RWPE2 (cell line): Measurements from ENCODE around the gene CTNND2.

Experiments used
- ATAC-seq: fragments of 200-7000 bp; cut with Tn5 transposase; 3 replicates; pipeline ENCODE4 v1.9.1; 2021; ENCODE audit warnings: low read depth
- DNase-seq: peaks from one replicate; pipeline ENCODE4 v3.0.0-alpha.2; 2020; ENCODE audit warnings: low spot score
- H3K27ac ChIP-seq: fragments of 450-650 bp; 2 replicates; pipeline ENCODE4 v1.5.1; 2017; ENCODE audit warnings: mild to moderate bottlenecking; ENCODE audit not compliant: poor library complexity, severe bottlenecking
- H3K27me3 ChIP-seq: fragments of 250-450 bp; sonication (Bioruptor Pico); 2 replicates; pipeline ENCODE4 v1.5.1; 2021; ENCODE audit warnings: mild to moderate bottlenecking, moderate library complexity; ENCODE audit not compliant: insufficient read depth, poor library complexity, severe bottlenecking
- H3K36me3 ChIP-seq: fragments of 250-450 bp; sonication (Bioruptor Pico); 2 replicates; pipeline ENCODE4 v1.5.1; 2020; ENCODE audit warnings: low read depth, mild to moderate bottlenecking, moderate library complexity
- H3K4me1 ChIP-seq: fragments of 250-450 bp; sonication (Bioruptor Pico); 2 replicates; pipeline ENCODE4 v1.5.1; 2021; ENCODE audit warnings: mild to moderate bottlenecking, moderate library complexity; ENCODE audit not compliant: insufficient read depth, poor library complexity, severe bottlenecking
- H3K4me3 ChIP-seq: fragments of 250-450 bp; sonication (Bioruptor Pico); 2 replicates; pipeline ENCODE4 v1.5.1; 2021; ENCODE audit warnings: mild to moderate bottlenecking, moderate library complexity; ENCODE audit not compliant: severe bottlenecking
- H3K9me3 ChIP-seq: fragments of 250-450 bp; sonication (Bioruptor Pico); 2 replicates; pipeline ENCODE4 v1.5.1; 2021; ENCODE audit warnings: mild to moderate bottlenecking, moderate library complexity; ENCODE audit not compliant: severe bottlenecking
- CTCF ChIP-seq: fragments of 450-650 bp; IDR thresholded peaks from one replicate; pipeline ENCODE4 v1.5.1; 2017; ENCODE audit warnings: mild to moderate bottlenecking, moderate library complexity; ENCODE audit not compliant: poor library complexity, severe bottlenecking

The CTNND2 gene

DNA sequence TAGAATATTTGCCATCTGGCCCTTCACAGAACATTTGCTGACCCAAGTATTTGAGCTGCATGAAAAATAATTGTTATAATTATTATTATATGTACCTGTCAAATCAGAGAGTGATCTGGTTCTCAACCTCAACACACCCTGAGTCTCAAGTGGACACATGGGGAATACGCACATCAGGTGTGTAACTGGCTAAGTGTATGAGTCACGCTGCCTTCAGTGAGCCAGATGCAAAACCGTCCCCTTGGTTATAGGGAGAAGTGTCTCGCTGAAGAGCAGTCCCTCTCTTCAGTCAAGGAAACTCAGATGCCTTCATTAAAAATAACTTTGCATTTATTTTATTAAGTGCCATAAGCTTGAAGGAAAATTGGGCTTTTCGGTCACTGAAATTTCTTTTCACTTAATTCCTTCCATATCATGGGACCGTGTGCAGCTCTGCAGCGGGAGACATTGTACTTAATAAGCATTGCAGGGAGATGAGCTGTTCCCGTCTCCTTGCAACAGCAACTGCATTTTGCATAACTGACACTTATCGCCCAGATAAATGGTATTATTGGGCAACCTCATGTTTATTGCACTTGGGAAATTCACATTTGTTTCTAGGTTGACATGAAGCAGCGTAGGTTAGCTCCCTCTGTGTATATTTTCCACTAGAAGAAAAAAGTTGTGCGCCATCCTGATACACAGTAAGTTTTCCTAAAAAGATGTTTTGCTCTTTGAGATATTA, 630.9 kb downstream of the CTNND2 start:
- DNase-seq = no peak
- Histone ChIP-seq H3K27ac (no peak overlapping the region), H3K9me3 (peaks cover 2% of the 10 kb centered on the region), H3K36me3 (no peaks in the 10 kb centered on the region), H3K27me3 (peaks cover 33% of the 10 kb centered on the region), H3K4me1 (no peaks in the 10 kb centered on the region), H3K4me3 (no peak overlapping the region)
- no peak for TF ChIP-seq CTCF
- ATAC-seq = no peak

DNA sequence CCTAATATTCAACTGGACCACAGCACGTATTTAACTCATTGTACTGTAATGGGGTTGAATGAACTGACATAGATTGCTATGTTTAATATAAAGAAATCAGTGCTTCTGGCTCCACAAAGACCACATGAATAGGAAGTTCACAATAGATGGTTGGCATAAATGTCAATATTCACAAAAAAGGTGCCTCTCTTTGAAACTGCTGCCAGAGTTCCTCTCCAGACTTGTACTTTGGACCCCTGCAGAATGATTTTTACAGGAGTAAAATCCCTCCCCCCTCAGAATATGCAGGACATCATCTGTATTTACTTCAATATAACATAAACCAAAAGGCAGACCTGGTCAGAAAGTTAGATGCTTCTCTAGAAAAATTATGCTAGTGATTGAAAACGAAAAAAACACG, 634.7 kb downstream of the CTNND2 start:
- TF ChIP-seq CTCF = no peak
- Histone ChIP-seq H3K27me3 (peaks cover 33% of the 10 kb centered on the region), H3K4me1 (no peaks in the 10 kb centered on the region), H3K4me3 (no peak overlapping the region), H3K9me3 (no peaks in the 10 kb centered on the region), H3K27ac (no peak overlapping the region), H3K36me3 (no peaks in the 10 kb centered on the region)
- DNase-seq (no peak), ATAC-seq (no peak)

DNA sequence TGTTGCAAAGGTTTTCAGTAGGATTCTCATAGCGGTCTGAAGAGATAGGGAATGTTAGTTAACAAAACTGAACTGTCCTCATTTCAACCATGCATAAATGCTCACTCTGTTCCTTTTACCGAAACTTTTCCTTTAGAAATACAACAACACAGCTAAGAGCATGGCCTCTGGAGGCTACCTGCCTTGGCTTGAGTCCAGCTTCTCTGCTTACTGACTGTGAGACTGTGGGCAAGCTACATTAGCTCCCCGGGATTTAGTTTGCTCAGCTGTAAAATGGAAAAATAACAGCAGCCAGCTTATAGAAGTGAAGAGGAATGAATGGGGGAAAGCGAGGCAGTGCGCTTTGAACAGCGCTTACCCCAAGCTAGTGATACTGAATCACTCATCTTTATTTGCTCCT, 635.4 kb downstream of the CTNND2 start:
- H3K27me3 ChIP-seq = peaks cover 33% of the 10 kb centered on the region
- H3K9me3 ChIP-seq = no peaks in the 10 kb centered on the region
- no peak for DNase-seq
- H3K4me1 ChIP-seq = no peaks in the 10 kb centered on the region
- H3K27ac ChIP-seq = no peak overlapping the region
- H3K4me3 ChIP-seq = no peak overlapping the region
- no peak for ATAC-seq
- no peak for TF ChIP-seq CTCF
- no peaks in the 10 kb centered on the region for H3K36me3 ChIP-seq

DNA sequence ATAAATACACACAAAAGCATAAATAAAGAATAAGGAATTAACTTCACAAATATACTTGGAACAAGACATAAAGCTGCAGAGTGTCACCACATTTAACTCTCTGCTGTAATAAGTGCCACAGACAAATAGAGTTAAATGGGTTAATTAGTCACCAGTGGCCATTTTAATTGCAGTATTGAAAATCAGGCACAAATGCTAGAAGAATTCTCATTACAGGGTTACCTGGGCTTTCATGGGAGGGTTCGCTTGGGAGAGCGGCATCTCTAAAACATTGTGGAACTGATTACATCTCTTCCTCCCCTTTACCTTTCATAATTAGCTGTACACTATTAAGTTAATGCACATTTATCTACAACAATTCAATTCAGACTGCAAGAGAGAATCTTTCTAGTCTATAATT, 637.9 kb downstream of the CTNND2 start:
- H3K9me3 ChIP-seq = no peaks in the 10 kb centered on the region
- DNase-seq (no peak), ATAC-seq (no peak)
- no peak overlapping the region for H3K27ac ChIP-seq
- H3K4me3 ChIP-seq = no peak overlapping the region
- H3K4me1 ChIP-seq = no peaks in the 10 kb centered on the region
- H3K36me3 ChIP-seq = no peaks in the 10 kb centered on the region
- no peak for TF ChIP-seq CTCF
- H3K27me3 ChIP-seq = peaks cover 24% of the 10 kb centered on the region

GRCh38 chr5:11261241-11261640, 643.0 kb downstream of the CTNND2 start:
- H3K27ac ChIP-seq = no peak overlapping the region
- no peak for TF ChIP-seq CTCF
- DNase-seq = no peak
- H3K27me3 ChIP-seq = no peaks in the 10 kb centered on the region
- ATAC-seq = no peak
- H3K36me3 ChIP-seq = no peaks in the 10 kb centered on the region
- no peaks in the 10 kb centered on the region for H3K9me3 ChIP-seq
- no peak overlapping the region for H3K4me3 ChIP-seq
- no peaks in the 10 kb centered on the region for H3K4me1 ChIP-seq
